BJ (cell line): ENCODE results near the gene KRTAP4-16. TPM values are rescaled to one million over a fixed set of nuclear protein-coding genes. Genes with fewer than 3 reads are reported as not detected.
"Not testable (repeated sequence)": the region's sequence is repeated elsewhere in the genome, so short reads cannot be mapped to it uniquely, and the experiment has no call there.

Experiments
- CTCF ChIA-PET: fragments of 350-600 bp; formaldehyde crosslinking; extraction: SDS; loops from one replicate; lab custom pipeline; 2021; ENCODE audit warnings: antibody characterized with exemption, inconsistent platforms; lab: Yijun Ruan, JAX
- POLR2A ChIA-PET: fragments of 300-600 bp; sonication (Branson Sonifier 250); formaldehyde crosslinking; extraction: SDS; loops from one replicate; lab custom pipeline; 2021; ENCODE audit warnings: antibody characterized with exemption; lab: Charles Lee
- DNase-seq: peaks from one replicate; pipeline ENCODE4 v3.0.0-alpha.2; 2011; ENCODE audit warnings: low read depth
- H3K27me3 ChIP-seq: 2 replicates; pipeline ENCODE4 v1.6.0; 2011; ENCODE audit warnings: low read length; ENCODE audit not compliant: control insufficient read depth, insufficient read depth
- H3K36me3 ChIP-seq: 2 replicates; pipeline ENCODE4 v1.5.1; 2011; ENCODE audit warnings: low read length; ENCODE audit not compliant: control insufficient read depth, insufficient read depth
- H3K4me3 ChIP-seq: 2 replicates; pipeline ENCODE4 v1.5.1; 2011; ENCODE audit warnings: low read depth, mild to moderate bottlenecking, control low read depth, low read length
- polyA plus RNA-seq: library from polyadenylated mRNA; depleted of rRNA; stranded (reverse); fragments of >200 nt; gene quantifications from 2 replicates; pipeline ENCODE4 v1.2.3, GENCODE V29; 2011
- TF ChIP-seq, protein P1 (sequence below): IDR thresholded peaks from 2 replicates; pipeline ENCODE4 v1.5.1; 2011; ENCODE audit warnings: low read depth, mild to moderate bottlenecking, control low read depth, inconsistent platforms, low read length, moderate library complexity; ENCODE audit not compliant: insufficient read depth

KRTAP4-16 gene
- polyA plus RNA-seq, 1 experiment: not detected

DNA sequence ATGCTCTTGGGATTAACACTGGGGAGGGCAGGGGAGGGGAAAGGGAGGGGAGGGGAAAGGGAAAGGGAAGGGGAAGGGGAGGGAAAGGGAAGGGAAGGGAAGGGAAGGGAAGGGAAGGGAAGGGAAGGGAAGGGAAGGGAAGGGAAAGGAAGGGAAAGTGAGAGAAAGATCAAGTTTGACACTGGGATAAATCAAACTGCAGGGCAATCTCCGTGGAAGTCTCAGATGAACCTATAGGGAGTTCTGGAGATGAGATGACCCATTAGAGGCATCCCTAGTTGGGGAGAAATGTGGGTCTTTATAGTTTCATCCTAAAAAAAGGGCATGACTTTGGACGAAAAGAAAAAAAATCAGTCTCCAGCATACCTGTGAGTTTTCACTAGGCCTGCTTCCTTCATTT is 19.7 kb upstream of the KRTAP4-16 start:
- Histone ChIP-seq H3K4me3 (no peak overlapping the region), H3K36me3 (no peaks in the 10 kb centered on the region), H3K27me3 (no peaks in the 10 kb centered on the region)
- ChIA-PET CTCF (interaction anchor here (1.2 kb wide), 1 partner anchor 9 kb away, joined by 3 read pairs; no protein-coding TSS in a partner anchor), POLR2A (no interaction called here)
- no peak for DNase-seq
- TF ChIP-seq, protein P1, sequence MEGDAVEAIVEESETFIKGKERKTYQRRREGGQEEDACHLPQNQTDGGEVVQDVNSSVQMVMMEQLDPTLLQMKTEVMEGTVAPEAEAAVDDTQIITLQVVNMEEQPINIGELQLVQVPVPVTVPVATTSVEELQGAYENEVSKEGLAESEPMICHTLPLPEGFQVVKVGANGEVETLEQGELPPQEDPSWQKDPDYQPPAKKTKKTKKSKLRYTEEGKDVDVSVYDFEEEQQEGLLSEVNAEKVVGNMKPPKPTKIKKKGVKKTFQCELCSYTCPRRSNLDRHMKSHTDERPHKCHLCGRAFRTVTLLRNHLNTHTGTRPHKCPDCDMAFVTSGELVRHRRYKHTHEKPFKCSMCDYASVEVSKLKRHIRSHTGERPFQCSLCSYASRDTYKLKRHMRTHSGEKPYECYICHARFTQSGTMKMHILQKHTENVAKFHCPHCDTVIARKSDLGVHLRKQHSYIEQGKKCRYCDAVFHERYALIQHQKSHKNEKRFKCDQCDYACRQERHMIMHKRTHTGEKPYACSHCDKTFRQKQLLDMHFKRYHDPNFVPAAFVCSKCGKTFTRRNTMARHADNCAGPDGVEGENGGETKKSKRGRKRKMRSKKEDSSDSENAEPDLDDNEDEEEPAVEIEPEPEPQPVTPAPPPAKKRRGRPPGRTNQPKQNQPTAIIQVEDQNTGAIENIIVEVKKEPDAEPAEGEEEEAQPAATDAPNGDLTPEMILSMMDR: no peak

DNA sequence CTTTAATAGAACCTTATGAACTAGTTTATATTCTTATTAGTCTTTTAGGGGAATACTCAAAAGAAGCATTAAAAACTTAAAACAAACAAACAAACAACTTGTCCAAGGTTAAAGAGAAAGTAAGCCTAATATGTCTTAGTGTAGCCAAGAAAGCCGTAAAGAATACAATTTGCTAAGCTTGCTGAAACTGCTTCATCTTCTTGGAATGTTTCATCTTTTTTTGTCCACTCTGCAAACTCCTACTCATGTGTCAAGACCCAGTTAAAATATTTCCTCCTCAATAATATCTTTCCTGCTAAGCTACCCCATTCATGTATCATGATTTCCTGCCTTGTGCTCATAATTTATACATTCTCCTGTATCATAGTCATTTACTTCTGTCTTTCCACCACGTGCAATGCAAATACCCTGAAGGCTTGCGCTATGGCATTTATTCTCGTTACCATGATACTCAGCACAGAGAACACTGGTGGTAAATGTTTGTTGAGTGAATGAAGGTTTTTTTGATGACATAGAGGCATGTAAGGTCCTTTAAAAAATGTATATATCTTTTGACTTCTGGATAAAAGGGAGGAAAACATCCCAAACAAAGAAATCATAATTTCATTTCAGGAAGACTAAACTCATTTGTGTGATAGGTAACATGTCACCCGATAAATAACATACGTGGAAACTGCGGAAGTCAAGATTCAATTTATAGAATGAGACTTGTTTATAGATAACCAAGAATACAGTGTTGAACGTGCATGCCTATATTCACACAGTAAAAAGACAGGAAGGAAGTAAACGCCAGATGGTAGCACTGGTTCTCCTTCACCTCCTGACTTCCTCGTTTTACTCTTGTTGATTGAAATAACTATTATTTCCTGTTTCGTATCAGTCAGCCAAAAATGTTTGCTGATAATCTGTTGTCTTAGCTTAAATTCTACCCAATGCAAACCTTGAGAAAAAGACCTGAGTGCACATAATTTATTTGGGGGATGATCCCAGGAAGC is 18.0 kb upstream of the KRTAP4-16 start:
- DNase-seq, POLR2A ChIA-PET, H3K4me3 ChIP-seq, H3K36me3 ChIP-seq, H3K27me3 ChIP-seq, CTCF ChIA-PET: not testable (repeated sequence)

DNA sequence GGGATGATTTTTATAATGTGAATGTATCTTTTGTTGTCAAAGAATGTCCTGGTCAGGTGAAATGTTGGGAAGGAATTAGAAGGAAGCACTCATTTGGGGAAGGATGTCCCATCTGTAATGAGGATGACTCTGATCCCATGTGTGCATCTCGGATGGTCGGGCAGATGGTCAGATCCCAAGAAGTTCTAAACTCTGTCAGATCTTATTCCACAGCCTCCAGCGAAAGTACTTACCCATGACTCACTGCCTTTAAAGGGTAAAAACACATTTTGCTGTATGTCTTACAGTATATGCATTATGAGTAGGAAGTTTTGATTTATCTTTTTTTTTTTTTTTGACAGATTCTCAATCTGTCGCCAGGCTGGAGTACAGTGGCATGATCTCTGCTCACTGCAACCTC is 16.7 kb upstream of the KRTAP4-16 start:
- TF ChIP-seq, protein P1: no peak
- peaks cover 4% of the 10 kb centered on the region for H3K36me3 ChIP-seq
- CTCF ChIA-PET: no interaction called here
- no peak for DNase-seq
- no peaks in the 10 kb centered on the region for H3K27me3 ChIP-seq
- POLR2A ChIA-PET: no interaction called here
- no peak overlapping the region for H3K4me3 ChIP-seq

DNA sequence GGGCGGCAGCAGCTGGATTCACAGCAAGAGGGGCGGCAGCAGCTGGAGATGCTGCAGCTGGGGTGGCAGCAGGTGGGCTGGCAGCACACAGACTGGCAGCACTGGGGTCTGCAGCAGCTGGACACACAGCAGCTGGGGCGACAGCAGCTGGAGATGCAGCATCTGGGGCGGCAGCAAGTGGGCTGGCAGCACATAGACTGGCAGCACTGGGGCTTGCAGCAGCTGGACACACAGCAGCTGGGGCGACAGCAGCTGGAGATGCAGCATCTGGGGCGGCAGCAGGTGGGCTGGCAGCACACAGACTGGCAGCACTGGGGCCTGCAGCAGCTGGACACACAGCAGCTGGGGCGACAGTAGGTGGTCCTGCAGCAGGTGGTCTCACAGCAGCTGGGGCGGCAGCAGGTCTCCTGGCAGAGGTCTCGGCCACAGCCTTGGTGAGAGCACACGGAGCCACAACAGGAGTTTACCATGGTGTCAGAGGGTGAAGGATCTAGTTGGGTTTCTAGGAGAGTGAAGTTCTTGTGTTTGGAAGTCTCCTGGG is 15.9 kb upstream of the KRTAP4-16 start, which contains the start of gene KRTAP4-11:
Gene KRTAP4-11 (minus strand): TSS at position 528 of the 541 bp plus-strand sequence. CDS start 58 bp downstream, at position 470.
- H3K4me3 ChIP-seq, H3K36me3 ChIP-seq, POLR2A ChIA-PET, DNase-seq, CTCF ChIA-PET, H3K27me3 ChIP-seq: not testable (repeated sequence)

GRCh38 chr17:41116297-41116696 is 14.3 kb upstream of the KRTAP4-16 start:
- DNase-seq: no peak
- CTCF ChIA-PET: interaction anchor here (1.0 kb wide), 1 partner anchor 10 kb away, joined by 3 read pairs; no protein-coding TSS in a partner anchor
- TF ChIP-seq, protein P1: no peak

More at GRCh38 chr17:41116297-41116696, 14.3 kb upstream of the KRTAP4-16 start:
- POLR2A ChIA-PET: no interaction called here
- Histone ChIP-seq H3K27me3 (no peaks in the 10 kb centered on the region), H3K36me3 (peaks cover 4% of the 10 kb centered on the region), H3K4me3 (no peak overlapping the region)
